GM18868 (cell line): Measurements from ENCODE around the gene FCRL2.

ENCODE experiments used
- ATAC-seq: cut with Tn5 transposase; IDR thresholded peaks from one replicate; pipeline ENCODE4 v1.9.1; 2021; ENCODE audit warnings: mild to moderate bottlenecking, moderate library complexity; ENCODE audit not compliant: unreplicated experiment

FCRL2 gene

GRCh38 chr1:157776971-157777391 lies at the start of gene FCRL2:
TSS of gene FCRL2 (minus strand) at chr1:157777132. CDS start at chr1:157777073, 59 bp downstream.
- ATAC-seq = peak; percentile 39

- ATAC-seq = no peak
Measured at GRCh38 chr1:157820299-157820698, 43.4 kb upstream of the FCRL2 start.

GRCh38 chr1:157819896-157820295 lies 43.0 kb upstream of the FCRL2 start, which contains the start of gene FCRL1:
TSS of gene FCRL1 (minus strand) at chr1:157820120. CDS start at chr1:157820037, 83 bp downstream.
- ATAC-seq = no peak

GRCh38 chr1:157819215-157819614 lies 42.3 kb upstream of the FCRL2 start:
- no peak for ATAC-seq

GRCh38 chr1:157813269-157813668 lies 36.3 kb upstream of the FCRL2 start:
- no peak for ATAC-seq

GRCh38 chr1:157806431-157807149 lies 29.7 kb upstream of the FCRL2 start:
- peak; percentile 82 for ATAC-seq

GRCh38 chr1:157803851-157804250 lies 26.9 kb upstream of the FCRL2 start:
- no peak for ATAC-seq

- ATAC-seq = no peak
Measured at GRCh38 chr1:157799996-157800395, 23.1 kb upstream of the FCRL2 start.

- ATAC-seq = peak; percentile 59
Measured at GRCh38 chr1:157798211-157798610, 21.3 kb upstream of the FCRL2 start.

GRCh38 chr1:157785248-157785647 lies 8.3 kb upstream of the FCRL2 start:
- ATAC-seq = no peak

- no peak for ATAC-seq
Measured at GRCh38 chr1:157784801-157785200, 7.9 kb upstream of the FCRL2 start.

- ATAC-seq = no peak
Measured at GRCh38 chr1:157782931-157783330, 6.0 kb upstream of the FCRL2 start.

GRCh38 chr1:157781048-157781447 lies 4.1 kb upstream of the FCRL2 start:
- peak; percentile 56 for ATAC-seq

- no peak for ATAC-seq
Measured at GRCh38 chr1:157775101-157775870, 1.6 kb downstream of the FCRL2 start.

- ATAC-seq = no peak
Measured at GRCh38 chr1:157774412-157774811, 2.5 kb downstream of the FCRL2 start.

- peak; percentile 76 for ATAC-seq
Measured at GRCh38 chr1:157773493-157774350, 3.2 kb downstream of the FCRL2 start.

GRCh38 chr1:157771661-157772425 lies 5.1 kb downstream of the FCRL2 start:
- no peak for ATAC-seq

- no peak for ATAC-seq
Measured at GRCh38 chr1:157770442-157771043, 6.4 kb downstream of the FCRL2 start.

- no peak for ATAC-seq
Measured at GRCh38 chr1:157766792-157767191, 10.1 kb downstream of the FCRL2 start.

GRCh38 chr1:157758018-157758417 lies 18.9 kb downstream of the FCRL2 start:
- no peak for ATAC-seq
